Spleen (tissue), 7 donors: ENCODE data around the gene PODXL.

ENCODE experiments used
- CTCF ChIP-seq, 11 experiments: fragments of 200-600 bp in 7 of 11; fragments of 450-650 bp in 4 of 11; sonication (generic) in 4 of 11; IDR thresholded peaks in 8 of 11; conservative IDR thresholded peaks in 3 of 11; 1 replicate in 7 of 11; 2 replicates in 4 of 11; pipeline versions ENCODE4 v1.4.0 to v1.8.0; 2016 to 2021; ENCODE audit warnings: antibody characterized with exemption in 11 of 11, inconsistent platforms in 4 of 11, mild to moderate bottlenecking in 1 of 11
- POLR2A ChIP-seq, 3 donors: fragments of 450-650 bp; IDR thresholded peaks; one replicate each; pipeline ENCODE4 v1.5.1; 2017; ENCODE audit warnings: antibody characterized with exemption in 3 of 3, mild to moderate bottlenecking in 1 of 3
- POLR2AphosphoS5 ChIP-seq, 3 donors: sonication (generic); formaldehyde crosslinking; IDR thresholded peaks; one replicate each; pipeline ENCODE4 v1.5.1; 2017; ENCODE audit warnings: antibody characterized with exemption in 3 of 3
- donor health status: DM: no; HTN: no; CAD: no; lungs with moderate emphysema.
- donor health status: DM: no; HTN: no; CAD: no.
- donor health status: DM: no; HTN: no; CAD: no.

DNA sequence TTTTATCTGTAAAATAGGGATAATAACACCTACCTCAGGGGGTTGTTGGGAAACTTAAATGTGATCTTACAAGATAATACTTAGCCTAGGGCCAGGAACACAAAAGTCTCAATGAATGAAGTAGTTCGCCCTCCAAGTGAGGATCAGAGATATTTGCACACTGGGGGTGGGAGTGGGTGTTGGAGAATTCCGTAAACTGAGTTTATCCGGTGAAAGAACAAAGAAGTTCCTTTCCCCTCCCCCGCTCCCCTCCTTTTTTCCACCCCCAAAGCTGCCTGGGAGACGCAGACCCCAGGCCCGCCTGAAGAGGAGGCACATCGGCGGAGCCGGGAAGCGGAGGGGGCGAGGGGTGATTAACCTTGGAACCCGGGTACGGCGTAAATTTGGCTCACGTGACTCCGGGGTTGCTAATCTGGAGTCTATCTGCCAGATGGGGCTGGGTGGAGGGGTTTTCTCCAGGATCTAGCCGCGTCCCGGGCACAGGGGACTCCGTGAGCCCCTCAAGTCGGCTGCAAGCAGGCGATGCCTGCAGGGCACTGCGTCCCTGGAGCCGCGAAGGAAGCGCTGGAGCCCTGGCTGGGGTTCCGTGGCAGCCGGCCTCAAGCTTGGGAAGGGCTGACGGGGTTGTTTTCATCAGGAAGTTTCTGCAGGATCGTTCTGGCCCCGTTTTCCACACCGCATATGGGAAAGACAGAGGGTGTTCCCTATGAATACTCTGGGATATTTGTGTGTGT is 1.4 kb upstream of the PODXL start:
- TF ChIP-seq CTCF (IDR thresholded peaks at IDR 0.05 in 8 of 11, conservative IDR thresholded peaks at IDR 0.05 in 3 of 11) = no peak
- peak in 1 of 3 donors; percentile 37 for TF ChIP-seq POLR2AphosphoS5 (IDR thresholded peaks at IDR 0.05)
- no peak for TF ChIP-seq POLR2A (IDR thresholded peaks at IDR 0.05)
